H1 (cell line): Measurements from ENCODE around the gene GLTPD2. TPM values are rescaled to one million over a fixed set of nuclear protein-coding genes. Genes with fewer than 3 reads are reported as not detected.

Source experiments
- CTBP2 ChIP-seq: IDR thresholded peaks from 2 replicates; pipeline ENCODE4 v1.7.0; 2011; ENCODE audit warnings: borderline replicate concordance, mild to moderate bottlenecking, moderate library complexity, mixed read lengths, low read length; ENCODE audit not compliant: insufficient read depth, insufficient read length
- GABPA ChIP-seq: IDR thresholded peaks from 2 replicates; pipeline ENCODE4 v1.6.1; 2011; ENCODE audit warnings: mild to moderate bottlenecking, low read length, moderate library complexity, borderline replicate concordance; ENCODE audit not compliant: insufficient read depth
- SIRT6 ChIP-seq: IDR thresholded peaks from one replicate; pipeline ENCODE4 v1.7.1; 2012; ENCODE audit warnings: low read length, inconsistent platforms
- TEAD4 ChIP-seq: IDR thresholded peaks from 2 replicates; pipeline ENCODE4 v1.6.1; 2012; ENCODE audit warnings: low read depth, low read length, inconsistent platforms, mixed read lengths
- polyA plus RNA-seq, 7 experiments: library from polyadenylated mRNA; depleted of rRNA in 3 of 7; stranded (reverse) in 5 of 7; unstranded in 2 of 7; fragments of >200 nt in 5 of 7; fragments of 200-250 nt in 2 of 7; gene quantifications; 1 replicate in 5 of 7; 2 replicates in 1 of 7; 4 replicates in 1 of 7; pipeline versions ENCODE4 v1.2.1 to v1.2.3, GENCODE V29; 2011 to 2013; ENCODE audit warnings: missing spikeins in 2 of 7, mixed read lengths in 2 of 7
- total RNA-seq: library from RNA; stranded (reverse); fragmentation: NEBNext Ultra II Directional; extraction: Animal tissue kit (Norgen Biotek cat#: 25700); gene quantifications from 2 replicates; pipeline ENCODE4 v1.2.1, GENCODE V29; 2021

Gene GLTPD2
- total and polyA plus RNA-seq, 2 of the 8 experiments (the other 6 are each of a cell fraction or from before 2014, with no cell fraction given) = not detected

- no peak for TF ChIP-seq CTBP2
- no peak for TF ChIP-seq SIRT6
- no peak for TF ChIP-seq GABPA
- TF ChIP-seq TEAD4 = no peak
These were observed 22.6 kb upstream of the GLTPD2 start (continued) for GRCh38 chr17:4766201-4766600.
